DND-41 (cell line): ENCODE data around the gene SHOC1.

ENCODE experiments used
- ATAC-seq: fragments of 200-7000 bp; cut with Tn5 transposase; 3 replicates; pipeline ENCODE4 v1.9.1; 2021; ENCODE audit warnings: low read depth; ENCODE audit not compliant: insufficient read depth
- DNase-seq: peaks from one replicate; pipeline ENCODE4 v3.0.0-alpha.2; 2020
- H2AFZ ChIP-seq: 2 replicates; pipeline ENCODE4 v1.6.0; 2012; ENCODE audit warnings: low read depth, low read length
- H3K27ac ChIP-seq: 2 replicates; pipeline ENCODE4 v1.5.1; 2012; ENCODE audit warnings: low read length, inconsistent platforms
- H3K27me3 ChIP-seq: fragments of 200-600 bp; sonication (generic); 2 replicates; pipeline ENCODE4 v1.6.0; 2012; ENCODE audit warnings: low read length, mild to moderate bottlenecking, inconsistent platforms; ENCODE audit not compliant: insufficient read depth, poor library complexity
- H3K36me3 ChIP-seq: 2 replicates; pipeline ENCODE4 v1.5.1; 2012; ENCODE audit warnings: low read length, inconsistent platforms; ENCODE audit not compliant: insufficient read depth
- H3K4me1 ChIP-seq: 2 replicates; pipeline ENCODE4 v1.5.1; 2012; ENCODE audit warnings: mild to moderate bottlenecking, low read length; ENCODE audit not compliant: insufficient read depth
- H3K4me2 ChIP-seq: 2 replicates; pipeline ENCODE4 v1.6.0; 2012; ENCODE audit warnings: mild to moderate bottlenecking, moderate library complexity, low read length, inconsistent platforms; ENCODE audit not compliant: insufficient read depth
- H3K4me3 ChIP-seq, 2 experiments: fragments of 200-600 bp in 1 of 2; shearing (Covaris generic) in 1 of 2; 2 replicates each; pipeline ENCODE4 v1.5.1; 2012 to 2016; ENCODE audit warnings: inconsistent platforms in 2 of 2, low read length in 2 of 2, mild to moderate bottlenecking in 2 of 2, low read depth in 1 of 2, moderate library complexity in 1 of 2
- H3K79me2 ChIP-seq: 2 replicates; pipeline ENCODE4 v1.6.0; 2012; ENCODE audit warnings: low read length, inconsistent platforms; ENCODE audit not compliant: insufficient read depth
- H3K9ac ChIP-seq: 2 replicates; pipeline ENCODE4 v1.6.0; 2012; ENCODE audit warnings: low read depth, mild to moderate bottlenecking, inconsistent platforms, low read length, moderate library complexity
- H3K9me3 ChIP-seq: 2 replicates; pipeline ENCODE4 v1.5.1; 2012; ENCODE audit warnings: low read length, moderate library complexity, mild to moderate bottlenecking, inconsistent platforms; ENCODE audit not compliant: insufficient read depth, severe bottlenecking
- H4K20me1 ChIP-seq: 2 replicates; pipeline ENCODE4 v1.6.0; 2012; ENCODE audit warnings: low read length; ENCODE audit not compliant: insufficient read depth
- EZH2 ChIP-seq: IDR thresholded peaks from 3 replicates; pipeline ENCODE4 v1.6.1; 2012; ENCODE audit warnings: borderline replicate concordance, low read depth, mild to moderate bottlenecking, moderate library complexity, low read length, inconsistent platforms; ENCODE audit not compliant: severe bottlenecking
- TF ChIP-seq, protein P1 (sequence below): IDR thresholded peaks from 2 replicates; pipeline ENCODE4 v1.5.1; 2012; ENCODE audit warnings: borderline replicate concordance, low read length, moderate library complexity, mild to moderate bottlenecking; ENCODE audit not compliant: poor library complexity, severe bottlenecking; ENCODE audit errors: extremely low read depth

Gene SHOC1

DNA sequence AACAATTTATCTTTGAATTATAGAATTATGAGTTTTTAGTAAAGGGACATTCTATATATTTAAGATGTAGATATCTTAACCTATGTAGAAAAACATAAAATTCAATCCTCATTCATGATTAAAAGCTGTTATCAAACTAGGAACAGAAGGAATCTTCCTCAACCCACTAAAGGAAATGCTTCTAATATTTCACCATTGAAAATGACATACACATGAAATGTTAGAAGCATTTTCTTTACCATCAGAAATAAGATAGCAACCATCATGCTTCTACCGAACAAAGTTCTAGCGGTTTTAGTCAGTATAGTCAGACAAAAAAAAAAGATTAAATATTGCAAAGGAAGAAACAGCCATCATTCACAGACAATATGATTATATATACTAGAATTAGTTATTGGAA lies 32.2 kb downstream of the SHOC1 start:
- Histone ChIP-seq H3K36me3 (no peaks in the 10 kb centered on the region), H3K4me3 (no peak overlapping the region), H3K27me3 (no peaks in the 10 kb centered on the region), H3K9me3 (no peaks in the 10 kb centered on the region), H3K4me1 (no peaks in the 10 kb centered on the region), H3K79me2 (no peaks in the 10 kb centered on the region), H3K9ac (no peak overlapping the region), H3K4me2 (no peak overlapping the region), H3K27ac (no peak overlapping the region), H2AFZ (no peak overlapping the region), H4K20me1 (no peaks in the 10 kb centered on the region)
- no peak for TF ChIP-seq EZH2
- TF ChIP-seq, protein P1, sequence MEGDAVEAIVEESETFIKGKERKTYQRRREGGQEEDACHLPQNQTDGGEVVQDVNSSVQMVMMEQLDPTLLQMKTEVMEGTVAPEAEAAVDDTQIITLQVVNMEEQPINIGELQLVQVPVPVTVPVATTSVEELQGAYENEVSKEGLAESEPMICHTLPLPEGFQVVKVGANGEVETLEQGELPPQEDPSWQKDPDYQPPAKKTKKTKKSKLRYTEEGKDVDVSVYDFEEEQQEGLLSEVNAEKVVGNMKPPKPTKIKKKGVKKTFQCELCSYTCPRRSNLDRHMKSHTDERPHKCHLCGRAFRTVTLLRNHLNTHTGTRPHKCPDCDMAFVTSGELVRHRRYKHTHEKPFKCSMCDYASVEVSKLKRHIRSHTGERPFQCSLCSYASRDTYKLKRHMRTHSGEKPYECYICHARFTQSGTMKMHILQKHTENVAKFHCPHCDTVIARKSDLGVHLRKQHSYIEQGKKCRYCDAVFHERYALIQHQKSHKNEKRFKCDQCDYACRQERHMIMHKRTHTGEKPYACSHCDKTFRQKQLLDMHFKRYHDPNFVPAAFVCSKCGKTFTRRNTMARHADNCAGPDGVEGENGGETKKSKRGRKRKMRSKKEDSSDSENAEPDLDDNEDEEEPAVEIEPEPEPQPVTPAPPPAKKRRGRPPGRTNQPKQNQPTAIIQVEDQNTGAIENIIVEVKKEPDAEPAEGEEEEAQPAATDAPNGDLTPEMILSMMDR = no peak
- ATAC-seq = no peak
- DNase-seq = no peak

DNA sequence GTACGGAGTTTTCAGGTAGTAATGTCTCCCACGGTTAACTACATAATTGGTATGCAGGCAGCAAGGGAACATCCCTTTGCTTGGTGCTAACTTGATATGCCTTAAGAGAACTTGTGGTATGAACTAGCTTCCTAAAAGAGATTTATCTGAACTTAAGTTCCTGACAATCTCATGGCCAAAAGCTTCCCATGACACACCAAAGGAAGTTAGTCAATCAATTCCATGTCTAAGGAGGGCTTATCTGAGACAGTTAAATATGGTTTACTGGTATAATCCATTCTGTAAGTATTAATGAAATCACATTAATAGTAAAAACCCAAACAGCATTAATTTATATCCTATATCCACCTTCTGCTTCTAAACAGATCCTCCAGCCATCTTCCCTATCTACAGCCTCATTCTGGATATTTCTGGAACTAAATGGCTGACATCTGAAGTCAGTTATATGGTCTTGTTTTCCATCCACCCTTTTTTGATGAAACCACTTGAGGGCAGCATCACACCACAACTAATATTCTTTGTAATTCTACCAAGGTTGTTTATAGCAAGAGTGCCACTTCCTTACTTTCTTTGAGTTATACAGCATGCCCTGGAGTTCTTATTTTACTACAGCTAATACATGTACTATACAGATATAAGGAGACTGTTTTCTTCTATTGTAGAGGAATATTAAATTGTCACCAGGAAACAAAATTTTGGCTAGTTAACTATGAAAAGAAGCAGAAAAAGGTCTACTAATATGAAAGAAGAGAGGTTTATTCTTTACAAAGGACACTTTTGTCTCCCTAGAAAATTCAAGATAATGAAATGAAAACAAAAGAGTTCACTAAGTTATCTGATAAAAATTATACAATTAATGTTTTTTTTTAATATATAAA lies 34.7 kb downstream of the SHOC1 start:
- DNase-seq (peak; percentile 55), ATAC-seq (peak; percentile 87)
- no peaks in the 10 kb centered on the region for H3K36me3 ChIP-seq
- H3K27ac ChIP-seq = no peak overlapping the region
- H3K4me1 ChIP-seq = no peaks in the 10 kb centered on the region
- no peak overlapping the region for H2AFZ ChIP-seq
- no peak overlapping the region for H3K9ac ChIP-seq
- no peak for TF ChIP-seq EZH2
- TF ChIP-seq, protein P1 = peak; percentile 78
- no peak overlapping the region for H3K4me3 ChIP-seq
- H3K27me3 ChIP-seq = no peaks in the 10 kb centered on the region
- no peaks in the 10 kb centered on the region for H3K9me3 ChIP-seq
- no peaks in the 10 kb centered on the region for H3K79me2 ChIP-seq
- H3K4me2 ChIP-seq = no peak overlapping the region
- no peaks in the 10 kb centered on the region for H4K20me1 ChIP-seq

DNA sequence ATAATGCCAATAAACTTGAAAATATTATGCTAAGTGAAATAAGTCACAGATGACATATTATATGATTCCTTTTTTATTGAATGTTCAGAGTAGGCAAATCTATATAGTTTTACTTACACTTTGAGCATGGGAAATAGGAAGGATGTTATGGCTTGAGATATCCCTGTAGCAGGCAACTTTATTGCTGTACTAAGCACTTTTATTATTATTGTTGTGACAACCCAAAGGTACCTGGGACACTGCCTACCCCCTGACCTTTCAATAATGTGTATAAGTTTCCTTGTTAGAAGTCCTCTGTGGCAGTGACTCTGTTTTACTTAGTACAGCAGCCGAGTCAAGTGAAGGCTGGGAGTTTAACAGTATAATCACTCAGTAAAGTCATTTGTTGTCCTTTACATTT lies 39.9 kb downstream of the SHOC1 start:
- no peak overlapping the region for H3K4me2 ChIP-seq
- TF ChIP-seq EZH2 = no peak
- TF ChIP-seq, protein P1 = no peak
- no peaks in the 10 kb centered on the region for H4K20me1 ChIP-seq
- no peak overlapping the region for H3K27ac ChIP-seq
- no peaks in the 10 kb centered on the region for H3K9me3 ChIP-seq
- no peak overlapping the region for H3K4me3 ChIP-seq
- no peak overlapping the region for H2AFZ ChIP-seq
- no peaks in the 10 kb centered on the region for H3K4me1 ChIP-seq
- no peaks in the 10 kb centered on the region for H3K36me3 ChIP-seq
- ATAC-seq = no peak
- DNase-seq = no peak
- no peaks in the 10 kb centered on the region for H3K27me3 ChIP-seq
- no peaks in the 10 kb centered on the region for H3K79me2 ChIP-seq
- H3K9ac ChIP-seq = no peak overlapping the region
